PFSK-1 (cell line): ENCODE measurements around the gene VPS4B.

ENCODE experiments used
- FOXP2 ChIP-seq: optimal IDR thresholded peaks from 2 replicates; pipeline ENCODE3; 2011; ENCODE audit warnings: borderline replicate concordance, control low read depth, inconsistent platforms; ENCODE audit not compliant: insufficient read depth; ENCODE audit errors: extremely low read length, extremely low read depth
- POLR2AphosphoS5 ChIP-seq: IDR thresholded peaks from 2 replicates; pipeline ENCODE4 v1.6.1; 2012; ENCODE audit warnings: low read depth, mild to moderate bottlenecking, control low read depth, low read length, moderate library complexity
- REST ChIP-seq, 2 experiments: IDR thresholded peaks; 2 replicates each; pipeline versions ENCODE4 v1.6.1 to v1.8.0; 2011 to 2012; ENCODE audit warnings: low read depth in 2 of 2, low read length in 2 of 2, control low read depth in 1 of 2, inconsistent platforms in 1 of 2, mild to moderate bottlenecking in 1 of 2, moderate library complexity in 1 of 2; ENCODE audit not compliant: insufficient read depth in 1 of 2
- SIN3A ChIP-seq: IDR thresholded peaks from 2 replicates; pipeline ENCODE4 v1.6.1; 2012; ENCODE audit warnings: mild to moderate bottlenecking, low read length, moderate library complexity, borderline replicate concordance; ENCODE audit not compliant: insufficient read depth
- TAF1 ChIP-seq: IDR thresholded peaks from 2 replicates; pipeline ENCODE4 v1.6.1; 2012; ENCODE audit warnings: low read length, control low read depth, borderline replicate concordance; ENCODE audit not compliant: insufficient read depth

Gene VPS4B

GRCh38 chr18:63412953-63413352 lies 9.3 kb downstream of the VPS4B start:
- no peak for TF ChIP-seq TAF1
- TF ChIP-seq SIN3A: no peak

- TF ChIP-seq TAF1 (no peak), POLR2AphosphoS5 (no peak), SIN3A (no peak), FOXP2 (no peak), REST (IDR thresholded peaks at IDR 0.05; ENCODE audit: insufficient read depth in 1 of 2, low read depth in 2 of 2, low read length in 2 of 2) (no peak)
Observed at GRCh38 chr18:63410792-63411191, 11.5 kb downstream of the VPS4B start.

GRCh38 chr18:63409301-63409700 lies 13.0 kb downstream of the VPS4B start:
- TF ChIP-seq REST (IDR thresholded peaks at IDR 0.05; ENCODE audit: insufficient read depth in 1 of 2, low read depth in 2 of 2, low read length in 2 of 2): no peak

GRCh38 chr18:63407734-63408133 lies 14.5 kb downstream of the VPS4B start:
- no peak for TF ChIP-seq REST (IDR thresholded peaks at IDR 0.05; ENCODE audit: insufficient read depth in 1 of 2, low read depth in 2 of 2, low read length in 2 of 2)
- TF ChIP-seq SIN3A: no peak
- TF ChIP-seq FOXP2: no peak
- no peak for TF ChIP-seq POLR2AphosphoS5
- TF ChIP-seq TAF1: no peak

- TF ChIP-seq SIN3A (no peak), FOXP2 (no peak), TAF1 (no peak), REST (IDR thresholded peaks at IDR 0.05; ENCODE audit: insufficient read depth in 1 of 2, low read depth in 2 of 2, low read length in 2 of 2) (no peak), POLR2AphosphoS5 (no peak)
Observed at GRCh38 chr18:63405986-63406385, 16.3 kb downstream of the VPS4B start.

- no peak for TF ChIP-seq POLR2AphosphoS5
- no peak for TF ChIP-seq TAF1
- TF ChIP-seq REST (IDR thresholded peaks at IDR 0.05; ENCODE audit: insufficient read depth in 1 of 2, low read depth in 2 of 2, low read length in 2 of 2): no peak
Observed at GRCh38 chr18:63402246-63403162, 19.8 kb downstream of the VPS4B start.
